SJCRH30 (cell line): Measurements from ENCODE around the gene ETFRF1. TPM values are rescaled to one million over a fixed set of nuclear protein-coding genes. Genes with fewer than 3 reads are reported as not detected.

Experiments
- DNase-seq, 2 experiments: peaks; one replicate each; pipeline ENCODE4 v3.0.0-alpha.2; 2015 to 2020
- H3K27ac ChIP-seq: fragments of 250-450 bp; sonication (Bioruptor Pico); 2 replicates; pipeline ENCODE4 v1.5.1; 2020; ENCODE audit warnings: mild to moderate bottlenecking, moderate library complexity
- H3K27me3 ChIP-seq: fragments of 250-450 bp; sonication (Bioruptor Pico); 2 replicates; pipeline ENCODE4 v1.5.1; 2020; ENCODE audit warnings: mild to moderate bottlenecking, moderate library complexity
- H3K36me3 ChIP-seq: fragments of 250-450 bp; sonication (Bioruptor Pico); 2 replicates; pipeline ENCODE4 v1.5.1; 2020; ENCODE audit warnings: mild to moderate bottlenecking, moderate library complexity
- H3K4me1 ChIP-seq: fragments of 250-450 bp; sonication (Bioruptor Pico); 2 replicates; pipeline ENCODE4 v1.5.1; 2020; ENCODE audit warnings: mild to moderate bottlenecking, moderate library complexity
- H3K4me3 ChIP-seq: fragments of 250-450 bp; sonication (Bioruptor Pico); 2 replicates; pipeline ENCODE4 v1.5.1; 2020; ENCODE audit warnings: mild to moderate bottlenecking, moderate library complexity
- H3K9me3 ChIP-seq: fragments of 250-450 bp; sonication (Bioruptor Pico); replicated peaks from 2 replicates; pipeline ENCODE4 v1.5.1; 2020; ENCODE audit warnings: mild to moderate bottlenecking, moderate library complexity
- total RNA-seq: library from RNA; depleted of rRNA; stranded (reverse); fragments of >200 nt; shearing (Covaris generic); gene quantifications from 2 replicates; pipeline ENCODE4 v1.2.3, GENCODE V29; 2014; rRNA removed

The ETFRF1 gene
- total RNA-seq, 1 experiment from 2014 or later: 27.1 TPM

GRCh38 chr12:25248137-25248536 is 53.1 kb downstream of the ETFRF1 start:
- no peaks in the 10 kb centered on the region for H3K27me3 ChIP-seq
- DNase-seq: no peak
- H3K4me1 ChIP-seq: peaks cover 3% of the 10 kb centered on the region; the same call in 1 of the 2 replicates
- no peak overlapping the region for H3K4me3 ChIP-seq
- H3K36me3 ChIP-seq: peaks cover 2% of the 10 kb centered on the region; the same call in 1 of the 2 replicates
- H3K9me3 ChIP-seq: no peaks in the 10 kb centered on the region
- no peak overlapping the region for H3K27ac ChIP-seq

- Histone ChIP-seq H3K36me3 (peaks cover 2% of the 10 kb centered on the region; the same call in 1 of the 2 replicates), H3K27me3 (no peaks in the 10 kb centered on the region), H3K4me1 (peaks cover 3% of the 10 kb centered on the region; the same call in 1 of the 2 replicates), H3K27ac (no peak overlapping the region), H3K9me3 (no peaks in the 10 kb centered on the region), H3K4me3 (no peak overlapping the region)
- no peak for DNase-seq
Observed at GRCh38 chr12:25248732-25249131, 53.7 kb downstream of the ETFRF1 start.

GRCh38 chr12:25249931-25250738 is 55.1 kb downstream of the ETFRF1 start:
- Histone ChIP-seq H3K4me3 (peak overlapping the region; percentile 93), H3K27me3 (no peaks in the 10 kb centered on the region), H3K9me3 (no peaks in the 10 kb centered on the region), H3K36me3 (no peaks in the 10 kb centered on the region; the same call in 1 of the 2 replicates), H3K4me1 (peaks cover 3% of the 10 kb centered on the region; the same call in 1 of the 2 replicates), H3K27ac (peak overlapping the region; percentile 73)
- peak; percentile 39 to 56 for DNase-seq

GRCh38 chr12:25250744-25251730 is 56.0 kb downstream of the ETFRF1 start, which contains the start of gene KRAS:
Gene KRAS (minus strand): TSS chr12:25250929.
- H3K27me3 ChIP-seq: no peaks in the 10 kb centered on the region
- peak within 1 kb of the TSS; percentile 73 for H3K27ac ChIP-seq
- DNase-seq: peak; percentile 97 to 98
- H3K9me3 ChIP-seq: no peaks in the 10 kb centered on the region
- peak within 1 kb of the TSS; percentile 93 for H3K4me3 ChIP-seq
- no peaks in the 10 kb centered on the region for H3K36me3 ChIP-seq
- peaks cover 3% of the 10 kb centered on the region; the same call in 1 of the 2 replicates for H3K4me1 ChIP-seq

GRCh38 chr12:25251769-25252168 is 56.7 kb downstream of the ETFRF1 start:
- no peak for DNase-seq
- Histone ChIP-seq H3K4me3 (peak overlapping the region; percentile 93), H3K27ac (peak overlapping the region; percentile 73)

GRCh38 chr12:25252946-25253345 is 57.9 kb downstream of the ETFRF1 start:
- Histone ChIP-seq H3K27ac (no peak overlapping the region), H3K4me1 (peaks cover 3% of the 10 kb centered on the region; the same call in 1 of the 2 replicates), H3K27me3 (no peaks in the 10 kb centered on the region), H3K9me3 (no peaks in the 10 kb centered on the region), H3K4me3 (no peak overlapping the region), H3K36me3 (no peaks in the 10 kb centered on the region)
- DNase-seq: no peak

More at GRCh38 chr12:25251769-25252168, 56.7 kb downstream of the ETFRF1 start:
- Histone ChIP-seq H3K27me3 (no peaks in the 10 kb centered on the region), H3K36me3 (no peaks in the 10 kb centered on the region), H3K4me1 (peaks cover 3% of the 10 kb centered on the region; the same call in 1 of the 2 replicates), H3K9me3 (no peaks in the 10 kb centered on the region)

GRCh38 chr12:25253371-25254068 is 58.5 kb downstream of the ETFRF1 start:
- H3K27me3 ChIP-seq: no peaks in the 10 kb centered on the region
- no peak for DNase-seq
- no peak overlapping the region for H3K4me3 ChIP-seq
- no peak overlapping the region for H3K27ac ChIP-seq
- H3K9me3 ChIP-seq: no peaks in the 10 kb centered on the region
- H3K36me3 ChIP-seq: no peaks in the 10 kb centered on the region
- peaks cover 3% of the 10 kb centered on the region; the same call in 1 of the 2 replicates for H3K4me1 ChIP-seq

GRCh38 chr12:25254271-25254880 is 59.3 kb downstream of the ETFRF1 start:
- DNase-seq: no peak
- Histone ChIP-seq H3K9me3 (no peaks in the 10 kb centered on the region), H3K36me3 (no peaks in the 10 kb centered on the region), H3K27me3 (no peaks in the 10 kb centered on the region), H3K4me1 (peaks cover 3% of the 10 kb centered on the region; the same call in 1 of the 2 replicates), H3K4me3 (no peak overlapping the region), H3K27ac (no peak overlapping the region)

Other genes starting within 250 kb of the ETFRF1 start
- 231 and 239 TPM in 2 replicates for gene BCAT1, start 246.1 kb upstream of the ETFRF1 start, total RNA-seq
- not detected in 2 replicates for gene DNAI7, start 77 bp upstream of the ETFRF1 start, total RNA-seq
- 30.6 and 33.7 TPM in 2 replicates for gene KRAS, start 55.7 kb downstream of the ETFRF1 start, total RNA-seq